ENCODE results near the gene FAT4. TPM values are rescaled to one million over a fixed set of nuclear protein-coding genes. Genes with fewer than 3 reads are reported as not detected.

Gene FAT4
- total RNA-seq, 1 experiment from 2014 or later, result 0.71 TPM

- ChIA-PET POLR2A (no interaction called here), RAD21 (ENCODE audit: low non-redundant PET in 1 of 2, low total read pairs in 2 of 2, uncharacterized antibody in 2 of 2, unreplicated experiment in 2 of 2) (no interaction called here), CTCF (no interaction called here)
- DNase-seq (ENCODE audit: low read depth, low spot score), result no peak
- Histone ChIP-seq H3K27me3 (ENCODE audit: insufficient read depth, low read length) (no peaks in the 10 kb centered on the region), H3K9me2 (ENCODE audit: insufficient read depth) (no peaks in the 10 kb centered on the region), H3K4me1 (ENCODE audit: control insufficient read depth in 1 of 2, insufficient read depth in 2 of 2, low read length in 2 of 2) (no peaks in the 10 kb centered on the region), H3K9me3 (ENCODE audit: control insufficient read depth in 1 of 2, insufficient read depth in 1 of 2, low read depth in 1 of 2, low read length in 2 of 2) (no peaks in the 10 kb centered on the region), H3K9ac (ENCODE audit: low read length) (no peak overlapping the region), H3K36me3 (ENCODE audit: control insufficient read depth in 1 of 2, insufficient read depth in 2 of 2, low read length in 2 of 2) (no peaks in the 10 kb centered on the region), H3K27ac (ENCODE audit: low read depth, low read length) (no peak overlapping the region), H2AFZ (ENCODE audit: low read depth, low read length, poor library complexity, severe bottlenecking) (no peak overlapping the region), H3K79me2 (ENCODE audit: insufficient read depth, low read length) (no peaks in the 10 kb centered on the region), H3K4me2 (ENCODE audit: low read length) (no peak overlapping the region), H3K4me3 (replicated peaks in 1 of 2; ENCODE audit: low read depth in 1 of 2, low read length in 2 of 2) (no peak overlapping the region), H4K20me1 (ENCODE audit: insufficient read depth) (no peaks in the 10 kb centered on the region)
- no peak for ATAC-seq
- intact Hi-C loops (cut with micrococcal nuclease), result no loop called here
- BruUV-seq (replicated peaks), result no TSS peak
- TF ChIP-seq TCF7L2 (IDR thresholded peaks at IDR 0.05; ENCODE audit: borderline replicate concordance, extremely low read depth, insufficient read depth, insufficient read length), result no peak
- no peak for TF ChIP-seq CBX3 (IDR thresholded peaks at IDR 0.05; ENCODE audit: low read depth)
- TF ChIP-seq ATF3 (IDR thresholded peaks at IDR 0.05), result no peak
- TF ChIP-seq EGR1 (IDR thresholded peaks at IDR 0.05; ENCODE audit: low read depth), result no peak
- TF ChIP-seq CEBPB (IDR thresholded peaks at IDR 0.05; ENCODE audit: low read depth), result no peak
- TF ChIP-seq SP1 (IDR thresholded peaks at IDR 0.05; ENCODE audit: low read depth), result no peak
- TF ChIP-seq POLR2AphosphoS5 (IDR thresholded peaks at IDR 0.05; ENCODE audit: low read depth, low read length), result no peak
- no peak for TF ChIP-seq ZFX (IDR thresholded peaks at IDR 0.05)
- no peak for TF ChIP-seq EZH2phosphoT487 (IDR thresholded peaks at IDR 0.05; ENCODE audit: borderline replicate concordance)
- TF ChIP-seq POLR2A (IDR thresholded peaks at IDR 0.05; ENCODE audit: borderline replicate concordance, extremely low read depth, insufficient read depth, insufficient read length), result no peak
- no peak for TF ChIP-seq MAX (IDR thresholded peaks at IDR 0.05)
- no peak for TF ChIP-seq RAD21 (IDR thresholded peaks at IDR 0.05; ENCODE audit: low read depth)
These were observed 37.8 kb downstream of the FAT4 start for GRCh38 chr4:125352521-125352920.

GRCh38 chr4:125353131-125353530 is 38.4 kb downstream of the FAT4 start:
- TF ChIP-seq POLR2A (IDR thresholded peaks at IDR 0.05; ENCODE audit: borderline replicate concordance, extremely low read depth, insufficient read depth, insufficient read length) (no peak), ZNF274 (IDR thresholded peaks at IDR 0.05; ENCODE audit: low read depth, low read length) (no peak), EZH2phosphoT487 (IDR thresholded peaks at IDR 0.05; ENCODE audit: borderline replicate concordance) (no peak), ZFX (IDR thresholded peaks at IDR 0.05) (no peak), ZBTB33 (IDR thresholded peaks at IDR 0.05; ENCODE audit: extremely low read depth, insufficient replicate concordance, low read length) (no peak)
- Histone ChIP-seq H3K9ac (ENCODE audit: low read length) (no peak overlapping the region), H3K36me3 (ENCODE audit: control insufficient read depth in 1 of 2, insufficient read depth in 2 of 2, low read length in 2 of 2) (no peaks in the 10 kb centered on the region), H3K79me2 (ENCODE audit: insufficient read depth, low read length) (no peaks in the 10 kb centered on the region), H3K4me2 (ENCODE audit: low read length) (no peak overlapping the region), H3K4me3 (replicated peaks in 1 of 2; ENCODE audit: low read depth in 1 of 2, low read length in 2 of 2) (no peak overlapping the region), H3K9me3 (ENCODE audit: control insufficient read depth in 1 of 2, insufficient read depth in 1 of 2, low read depth in 1 of 2, low read length in 2 of 2) (no peaks in the 10 kb centered on the region), H3K27me3 (ENCODE audit: insufficient read depth, low read length) (no peaks in the 10 kb centered on the region), H3K27ac (ENCODE audit: low read depth, low read length) (no peak overlapping the region), H4K20me1 (ENCODE audit: insufficient read depth) (no peaks in the 10 kb centered on the region), H3K9me2 (ENCODE audit: insufficient read depth) (no peaks in the 10 kb centered on the region), H2AFZ (ENCODE audit: low read depth, low read length, poor library complexity, severe bottlenecking) (no peak overlapping the region), H3K4me1 (ENCODE audit: control insufficient read depth in 1 of 2, insufficient read depth in 2 of 2, low read length in 2 of 2) (no peaks in the 10 kb centered on the region)
- ATAC-seq (no peak), DNase-seq (ENCODE audit: low read depth, low spot score) (no peak)
- RAD21 ChIA-PET (ENCODE audit: low non-redundant PET in 1 of 2, low total read pairs in 2 of 2, uncharacterized antibody in 2 of 2, unreplicated experiment in 2 of 2), result no interaction called here
- BruUV-seq (replicated peaks), result no TSS peak
- CTCF ChIA-PET, result no interaction called here
- intact Hi-C loops (cut with micrococcal nuclease), result no loop called here
- POLR2A ChIA-PET, result no interaction called here

Measured in HCT116 (cell line).